OCI-LY7 (cell line): ENCODE measurements around the gene CACTIN. TPM values are rescaled to one million over a fixed set of nuclear protein-coding genes. Genes with fewer than 3 reads are reported as not detected.

ENCODE experiments used
- BruUV-seq: library from RNA; stranded (reverse); fragments of 400-500 nt; replicated peaks from 2 replicates; lab custom pipeline; 2021; lab: Mats Ljungman, UMichigan
- CTCF ChIA-PET: fragments of 300-600 bp; sonication (Branson Sonifier 250); formaldehyde crosslinking; loops from one replicate; lab custom pipeline; 2022; ENCODE audit warnings: antibody characterized with exemption; ENCODE audit not compliant: unreplicated experiment; lab: Charles Lee
- POLR2A ChIA-PET: fragments of 300-600 bp; sonication (Branson Sonifier 250); formaldehyde crosslinking; loops from one replicate; lab custom pipeline; 2022; ENCODE audit warnings: antibody characterized with exemption; lab: Charles Lee
- DNase-seq: peaks from one replicate; pipeline ENCODE4 v3.0.0-alpha.2; 2015; ENCODE audit warnings: low spot score
- H2AFZ ChIP-seq: fragments of 200-600 bp; sonication (generic), shearing (Covaris generic); 2 replicates; pipeline ENCODE4 v1.6.1; 2014; ENCODE audit warnings: mild to moderate bottlenecking, antibody characterized with exemption, low read length, moderate library complexity
- H3K27ac ChIP-seq: fragments of 200-600 bp; sonication (generic); 2 replicates; pipeline ENCODE4 v1.5.1; 2014; ENCODE audit warnings: mixed run types, low read depth, mild to moderate bottlenecking, moderate library complexity, low read length, inconsistent platforms; ENCODE audit not compliant: poor library complexity, severe bottlenecking
- H3K36me3 ChIP-seq: fragments of 200-600 bp; sonication (generic); 2 replicates; pipeline ENCODE4 v1.6.1; 2014; ENCODE audit warnings: mild to moderate bottlenecking, antibody characterized with exemption, low read length, moderate library complexity, mixed read lengths; ENCODE audit not compliant: insufficient read depth
- H3K4me1 ChIP-seq: fragments of 200-600 bp; sonication (generic); 2 replicates; pipeline ENCODE4 v1.5.1; 2014; ENCODE audit warnings: mild to moderate bottlenecking, low read length; ENCODE audit not compliant: insufficient read depth, poor library complexity, severe bottlenecking
- H3K4me2 ChIP-seq: fragments of 200-600 bp; sonication (generic); 2 replicates; pipeline ENCODE4 v1.6.1; 2014; ENCODE audit warnings: mild to moderate bottlenecking, low read length
- H3K4me3 ChIP-seq: fragments of 200-600 bp; sonication (generic); 2 replicates; pipeline ENCODE4 v1.5.1; 2014; ENCODE audit warnings: mild to moderate bottlenecking, low read depth, low read length; ENCODE audit not compliant: poor library complexity, severe bottlenecking
- H3K79me2 ChIP-seq: fragments of 200-600 bp; sonication (generic); 2 replicates; pipeline ENCODE4 v1.6.1; 2016; ENCODE audit warnings: low read depth, mild to moderate bottlenecking, low read length, moderate library complexity, mixed read lengths; ENCODE audit not compliant: insufficient read depth
- H3K9me2 ChIP-seq: fragments of 200-600 bp; sonication (generic); 2 replicates; pipeline ENCODE4 v1.6.1; 2016; ENCODE audit warnings: mild to moderate bottlenecking, low read length, mixed read lengths; ENCODE audit not compliant: insufficient read depth
- H3K9me3 ChIP-seq: fragments of 200-600 bp; sonication (generic); 2 replicates; pipeline ENCODE4 v1.6.1; 2014; ENCODE audit warnings: mild to moderate bottlenecking, mixed run types, low read length, mixed read lengths
- H4K20me1 ChIP-seq: fragments of 200-600 bp; sonication (generic); 2 replicates; pipeline ENCODE4 v1.6.1; 2014; ENCODE audit warnings: mild to moderate bottlenecking, antibody characterized with exemption, low read length, moderate library complexity, mixed read lengths; ENCODE audit not compliant: insufficient read depth
- EZH2phosphoT487 ChIP-seq: fragments of 200-600 bp; sonication (generic); IDR thresholded peaks from 2 replicates; pipeline ENCODE4 v1.6.1; 2018; ENCODE audit warnings: low read depth, borderline replicate concordance, mild to moderate bottlenecking, mixed run types, antibody characterized with exemption, low read length, moderate library complexity, mixed read lengths
- intact Hi-C: fragments of 100-400 bp; cut with micrococcal nuclease; formaldehyde crosslinking; loops from one replicate; pipeline ENCODE4 v1.10.0; 2022; ENCODE audit not compliant: unreplicated experiment
- total RNA-seq, 2 experiments: library from RNA; depleted of rRNA in 1 of 2; stranded (reverse); fragments of >200 nt in 1 of 2; shearing (Covaris generic) in 1 of 2; gene quantifications; 2 replicates each; pipeline ENCODE4 v1.2.3, GENCODE V29; 2014 to 2022
- TF ChIP-seq, protein P1 (sequence below): fragments of 200-600 bp; sonication (generic); conservative IDR thresholded peaks from 2 replicates; pipeline ENCODE4 v1.5.1; 2014; ENCODE audit warnings: mild to moderate bottlenecking, antibody characterized with exemption, low read length, moderate library complexity, mixed read lengths

CACTIN gene
- total RNA-seq, 2 experiments from 2014 or later: 34.2 to 35.9 TPM

DNA sequence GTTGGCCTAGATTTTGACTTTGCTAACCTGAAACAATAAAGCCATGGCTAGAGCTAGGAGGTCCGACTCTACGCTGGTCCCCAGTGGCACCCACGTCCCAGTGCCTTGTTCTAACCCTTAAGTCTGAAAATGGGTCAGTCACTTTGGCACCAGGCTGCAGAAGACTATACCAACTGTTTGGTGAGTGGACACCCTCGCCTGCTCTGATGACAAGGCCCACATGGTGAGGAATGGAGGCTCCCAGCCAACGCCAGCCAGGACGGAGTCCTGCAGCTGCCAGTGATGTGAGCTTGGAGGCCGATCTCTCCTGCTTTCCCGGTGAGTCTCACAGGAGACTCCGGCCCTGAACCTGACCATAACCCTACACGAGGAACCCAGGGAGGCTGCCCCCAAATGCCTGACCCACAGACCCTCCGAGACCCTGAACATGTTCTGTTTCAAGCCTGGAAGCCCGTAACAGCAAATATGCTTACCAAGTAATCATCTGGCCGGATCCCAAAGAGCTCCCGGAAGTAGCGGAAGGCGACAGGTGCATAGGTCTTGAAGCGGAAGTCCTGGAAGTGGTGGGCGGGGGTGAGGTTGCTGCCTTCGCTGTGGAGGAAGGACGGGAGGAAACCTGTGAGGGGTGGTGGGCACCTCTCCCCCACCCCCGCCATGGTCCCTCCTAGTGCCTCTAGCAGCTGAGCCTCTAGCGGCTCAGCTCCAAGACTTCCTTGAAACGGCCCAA, 34.1 kb upstream of the CACTIN start:
- Histone ChIP-seq H2AFZ (no peak overlapping the region), H3K9me2 (no peaks in the 10 kb centered on the region), H3K4me3 (no peak overlapping the region), H3K27ac (no peak overlapping the region), H3K4me1 (peaks cover 18% of the 10 kb centered on the region), H4K20me1 (no peaks in the 10 kb centered on the region), H3K4me2 (no peak overlapping the region), H3K9me3 (no peaks in the 10 kb centered on the region), H3K36me3 (peaks cover 11% of the 10 kb centered on the region), H3K79me2 (no peaks in the 10 kb centered on the region)
- intact Hi-C loops: no loop called here
- TF ChIP-seq, protein P1, sequence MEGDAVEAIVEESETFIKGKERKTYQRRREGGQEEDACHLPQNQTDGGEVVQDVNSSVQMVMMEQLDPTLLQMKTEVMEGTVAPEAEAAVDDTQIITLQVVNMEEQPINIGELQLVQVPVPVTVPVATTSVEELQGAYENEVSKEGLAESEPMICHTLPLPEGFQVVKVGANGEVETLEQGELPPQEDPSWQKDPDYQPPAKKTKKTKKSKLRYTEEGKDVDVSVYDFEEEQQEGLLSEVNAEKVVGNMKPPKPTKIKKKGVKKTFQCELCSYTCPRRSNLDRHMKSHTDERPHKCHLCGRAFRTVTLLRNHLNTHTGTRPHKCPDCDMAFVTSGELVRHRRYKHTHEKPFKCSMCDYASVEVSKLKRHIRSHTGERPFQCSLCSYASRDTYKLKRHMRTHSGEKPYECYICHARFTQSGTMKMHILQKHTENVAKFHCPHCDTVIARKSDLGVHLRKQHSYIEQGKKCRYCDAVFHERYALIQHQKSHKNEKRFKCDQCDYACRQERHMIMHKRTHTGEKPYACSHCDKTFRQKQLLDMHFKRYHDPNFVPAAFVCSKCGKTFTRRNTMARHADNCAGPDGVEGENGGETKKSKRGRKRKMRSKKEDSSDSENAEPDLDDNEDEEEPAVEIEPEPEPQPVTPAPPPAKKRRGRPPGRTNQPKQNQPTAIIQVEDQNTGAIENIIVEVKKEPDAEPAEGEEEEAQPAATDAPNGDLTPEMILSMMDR: no peak
- no peak for TF ChIP-seq EZH2phosphoT487
- ChIA-PET POLR2A (no interaction called here), CTCF (no interaction called here)
- DNase-seq: no peak
- BruUV-seq: no TSS peak

DNA sequence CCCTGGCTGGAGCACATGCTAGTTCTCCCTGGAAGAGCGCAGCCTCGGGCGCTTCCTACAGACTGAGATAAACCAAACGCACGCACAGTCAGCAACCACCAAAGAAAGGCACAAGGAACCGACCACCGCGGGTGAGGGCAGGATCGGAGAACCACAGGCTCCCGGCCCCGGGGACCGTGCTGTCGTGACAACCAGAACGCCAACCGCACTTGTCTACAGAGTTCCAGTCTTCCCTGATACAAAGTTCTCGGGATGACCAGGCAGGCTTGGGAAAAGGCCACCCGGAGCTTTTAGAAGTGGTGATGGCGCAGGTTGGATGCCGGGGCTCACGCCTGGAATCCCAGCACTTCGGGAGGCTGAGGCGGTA, 33.1 kb upstream of the CACTIN start:
- Histone ChIP-seq H3K4me1 (peaks cover 8% of the 10 kb centered on the region), H3K4me2 (no peak overlapping the region), H3K79me2 (no peaks in the 10 kb centered on the region), H2AFZ (no peak overlapping the region), H3K27ac (no peak overlapping the region), H4K20me1 (no peaks in the 10 kb centered on the region), H3K9me3 (no peaks in the 10 kb centered on the region), H3K36me3 (peaks cover 11% of the 10 kb centered on the region), H3K9me2 (no peaks in the 10 kb centered on the region), H3K4me3 (no peak overlapping the region)
- ChIA-PET CTCF (no interaction called here), POLR2A (no interaction called here)
- no TSS peak for BruUV-seq
- TF ChIP-seq EZH2phosphoT487: no peak
- TF ChIP-seq, protein P1: no peak
- no peak for DNase-seq
- intact Hi-C loops: no loop called here
